GM19023 (cell line): ENCODE measurements around the gene RALGAPA2.

ENCODE experiments used
- ATAC-seq: cut with Tn5 transposase; IDR thresholded peaks from one replicate; pipeline ENCODE4 v1.9.1; 2021; ENCODE audit warnings: mild to moderate bottlenecking, moderate library complexity; ENCODE audit not compliant: unreplicated experiment

RALGAPA2 gene

GRCh38 chr20:20685635-20686034 lies 26.8 kb downstream of the RALGAPA2 start:
- ATAC-seq = no peak

GRCh38 chr20:20683481-20684321 lies 28.7 kb downstream of the RALGAPA2 start:
- no peak for ATAC-seq

- ATAC-seq = no peak
These were observed 29.4 kb downstream of the RALGAPA2 start for GRCh38 chr20:20683020-20683419.

- ATAC-seq = peak; percentile 54
These were observed 31.4 kb downstream of the RALGAPA2 start for GRCh38 chr20:20680991-20681508.

GRCh38 chr20:20679316-20679715 lies 33.1 kb downstream of the RALGAPA2 start:
- ATAC-seq = no peak

- ATAC-seq = no peak
These were observed 35.3 kb downstream of the RALGAPA2 start for GRCh38 chr20:20677186-20677585.

GRCh38 chr20:20668639-20669038 lies 43.8 kb downstream of the RALGAPA2 start:
- peak; percentile 99 for ATAC-seq

- ATAC-seq = no peak
These were observed 46.1 kb downstream of the RALGAPA2 start for GRCh38 chr20:20666359-20666758.

GRCh38 chr20:20665606-20666332 lies 46.7 kb downstream of the RALGAPA2 start:
- no peak for ATAC-seq

GRCh38 chr20:20664795-20665589 lies 47.5 kb downstream of the RALGAPA2 start:
- ATAC-seq = peak; percentile 41

- no peak for ATAC-seq
These were observed 48.6 kb downstream of the RALGAPA2 start for GRCh38 chr20:20663841-20664240.

- no peak for ATAC-seq
These were observed 53.5 kb downstream of the RALGAPA2 start for GRCh38 chr20:20658871-20659431.

- ATAC-seq = no peak
These were observed 54.3 kb downstream of the RALGAPA2 start for GRCh38 chr20:20658123-20658522.

GRCh38 chr20:20657092-20657491 lies 55.4 kb downstream of the RALGAPA2 start:
- ATAC-seq = no peak

- ATAC-seq = no peak
These were observed 56.6 kb downstream of the RALGAPA2 start for GRCh38 chr20:20655883-20656282.

- ATAC-seq = no peak
These were observed 62.5 kb downstream of the RALGAPA2 start for GRCh38 chr20:20649945-20650344.

GRCh38 chr20:20643927-20644326 lies 68.5 kb downstream of the RALGAPA2 start:
- ATAC-seq = no peak

GRCh38 chr20:20641783-20642182 lies 70.7 kb downstream of the RALGAPA2 start:
- ATAC-seq = no peak

- no peak for ATAC-seq
These were observed 73.6 kb downstream of the RALGAPA2 start for GRCh38 chr20:20638878-20639277.

- no peak for ATAC-seq
These were observed 74.3 kb downstream of the RALGAPA2 start for GRCh38 chr20:20637998-20638725.
